ENCODE data around the gene OR5AU1. TPM values are rescaled to one million over a fixed set of nuclear protein-coding genes. Genes with fewer than 3 reads are reported as not detected.
A peak's percentile ranks its signal among the peaks of the same experiment; 100 is the strongest.

Gene OR5AU1
- total RNA-seq, 1 experiment from 2014 or later = not detected

GRCh38 chr14:21113369-21113768 is 42.5 kb downstream of the OR5AU1 start:
- Histone ChIP-seq H3K79me2 (ENCODE audit: low read depth) (no peaks in the 10 kb centered on the region), H3K36me3 (ENCODE audit: low read depth) (no peaks in the 10 kb centered on the region), H3F3A (ENCODE audit: insufficient read depth, low read depth) (no peaks in the 10 kb centered on the region), H3K9me2 (ENCODE audit: insufficient read depth) (no peaks in the 10 kb centered on the region), H2AFZ (no peak overlapping the region), H3K9me3 (ENCODE audit: insufficient read depth, low read depth) (no peaks in the 10 kb centered on the region), H3K4me3 (no peak overlapping the region), H3K27ac (no peak overlapping the region), H3K4me2 (no peak overlapping the region), H3K27me3 (ENCODE audit: insufficient read depth, low read depth) (no peaks in the 10 kb centered on the region), H4K20me1 (ENCODE audit: insufficient read depth) (no peaks in the 10 kb centered on the region), H3K4me1 (replicated peaks; ENCODE audit: insufficient read depth) (no peaks in the 10 kb centered on the region)
- intact Hi-C loops (cut with micrococcal nuclease; ENCODE audit: unreplicated experiment) = no loop called here
- no peak for DNase-seq
- ChIA-PET POLR2A (ENCODE audit: unreplicated experiment) (no interaction called here), CTCF (no interaction called here)
- no peak for TF ChIP-seq EZH2 (IDR thresholded peaks at IDR 0.05; ENCODE audit: low read depth)
- no peak for TF ChIP-seq CTCF (conservative IDR thresholded peaks at IDR 0.05)
- BruUV-seq (replicated peaks) = no TSS peak

GRCh38 chr14:21112255-21112654 is 43.6 kb downstream of the OR5AU1 start:
- ChIA-PET CTCF (no interaction called here), POLR2A (ENCODE audit: unreplicated experiment) (no interaction called here)
- no peaks in the 10 kb centered on the region for H3K9me2 ChIP-seq (ENCODE audit: insufficient read depth)
- no peak overlapping the region for H3K27ac ChIP-seq
- H3K27me3 ChIP-seq (ENCODE audit: insufficient read depth, low read depth) = no peaks in the 10 kb centered on the region
- intact Hi-C loops (cut with micrococcal nuclease; ENCODE audit: unreplicated experiment) = no loop called here
- H3K4me1 ChIP-seq (replicated peaks; ENCODE audit: insufficient read depth) = peaks cover 2% of the 10 kb centered on the region; the same call in 1 of the 2 replicates
- DNase-seq = no peak
- no peak overlapping the region for H2AFZ ChIP-seq
- no peaks in the 10 kb centered on the region for H4K20me1 ChIP-seq (ENCODE audit: insufficient read depth)
- H3K4me3 ChIP-seq = no peak overlapping the region
- no peaks in the 10 kb centered on the region for H3K36me3 ChIP-seq (ENCODE audit: low read depth)
- no peaks in the 10 kb centered on the region for H3K9me3 ChIP-seq (ENCODE audit: insufficient read depth, low read depth)
- no peak overlapping the region for H3K4me2 ChIP-seq
- no TSS peak for BruUV-seq (replicated peaks)
- H3K79me2 ChIP-seq (ENCODE audit: low read depth) = no peaks in the 10 kb centered on the region
- no peaks in the 10 kb centered on the region for H3F3A ChIP-seq (ENCODE audit: insufficient read depth, low read depth)
- TF ChIP-seq EZH2 (IDR thresholded peaks at IDR 0.05; ENCODE audit: low read depth) = no peak
- TF ChIP-seq CTCF (conservative IDR thresholded peaks at IDR 0.05) = no peak

GRCh38 chr14:21109377-21110138 is 46.3 kb downstream of the OR5AU1 start:
- BruUV-seq (replicated peaks) = no TSS peak
- Histone ChIP-seq H3K36me3 (ENCODE audit: low read depth) (no peaks in the 10 kb centered on the region), H3K4me3 (no peak overlapping the region), H3K9me3 (ENCODE audit: insufficient read depth, low read depth) (no peaks in the 10 kb centered on the region), H4K20me1 (ENCODE audit: insufficient read depth) (no peaks in the 10 kb centered on the region), H3K9me2 (ENCODE audit: insufficient read depth) (no peaks in the 10 kb centered on the region), H3K4me1 (replicated peaks; ENCODE audit: insufficient read depth) (peaks cover 25% of the 10 kb centered on the region), H3K27me3 (ENCODE audit: insufficient read depth, low read depth) (no peaks in the 10 kb centered on the region), H2AFZ (no peak overlapping the region), H3F3A (ENCODE audit: insufficient read depth, low read depth) (peaks cover 10% of the 10 kb centered on the region), H3K79me2 (ENCODE audit: low read depth) (no peaks in the 10 kb centered on the region), H3K27ac (no peak overlapping the region), H3K4me2 (no peak overlapping the region)
- DNase-seq = peak in 1 of 2 experiments; percentile 44
- no peak for TF ChIP-seq EZH2 (IDR thresholded peaks at IDR 0.05; ENCODE audit: low read depth)
- TF ChIP-seq CTCF (conservative IDR thresholded peaks at IDR 0.05) = no peak
- POLR2A ChIA-PET (ENCODE audit: unreplicated experiment) = interaction anchor here (0.6 kb wide), 1 partner anchor 61 kb away, joined by 4 read pairs; no protein-coding TSS in a partner anchor
- intact Hi-C loops (cut with micrococcal nuclease; ENCODE audit: unreplicated experiment) = loop anchor here (10.0 kb wide), 1 partner anchor 135 kb away; no protein-coding TSS in a partner anchor
- CTCF ChIA-PET = no interaction called here
